ENCODE data around the gene ZC3H12D.

Gene ZC3H12D

GRCh38 chr6:149421132-149421531 lies 63.7 kb downstream of the ZC3H12D start:
- in situ Hi-C loops (cut with MboI; ENCODE audit: low sequenced_read_pairs), result loop anchor here (10.0 kb wide), 1 partner anchor 226 kb away; no protein-coding TSS in a partner anchor

- in situ Hi-C loops (cut with MboI; ENCODE audit: low sequenced_read_pairs), result loop anchor here (10.0 kb wide), 1 partner anchor 225 kb away; no protein-coding TSS in a partner anchor
Observed at GRCh38 chr6:149419696-149420404, 65.0 kb downstream of the ZC3H12D start.

GRCh38 chr6:149414821-149415220 lies 70.0 kb downstream of the ZC3H12D start:
- in situ Hi-C loops (cut with MboI; ENCODE audit: low sequenced_read_pairs), result no loop called here

- in situ Hi-C loops (cut with MboI; ENCODE audit: low sequenced_read_pairs), result no loop called here
Observed at GRCh38 chr6:149414009-149414408, 70.8 kb downstream of the ZC3H12D start.

- in situ Hi-C loops (cut with MboI; ENCODE audit: low sequenced_read_pairs), result no loop called here
Observed at GRCh38 chr6:149410557-149410956, 74.3 kb downstream of the ZC3H12D start.

GRCh38 chr6:149409617-149410016 lies 75.2 kb downstream of the ZC3H12D start:
- in situ Hi-C loops (cut with MboI; ENCODE audit: low sequenced_read_pairs), result no loop called here

GRCh38 chr6:149405823-149406765 lies 78.7 kb downstream of the ZC3H12D start:
- in situ Hi-C loops (cut with MboI; ENCODE audit: low sequenced_read_pairs), result no loop called here

GRCh38 chr6:149403534-149403933 lies 81.3 kb downstream of the ZC3H12D start:
- in situ Hi-C loops (cut with MboI; ENCODE audit: low sequenced_read_pairs), result no loop called here

GRCh38 chr6:149400050-149400449 lies 84.8 kb downstream of the ZC3H12D start, which contains the start of gene SUMO4:
Gene SUMO4, plus strand, starts transcription at chr6:149400262. Its CDS starts 130 bp downstream, at chr6:149400392.
- in situ Hi-C loops (cut with MboI; ENCODE audit: low sequenced_read_pairs), result no loop called here

GRCh38 chr6:149397384-149397783 lies 87.4 kb downstream of the ZC3H12D start:
- in situ Hi-C loops (cut with MboI; ENCODE audit: low sequenced_read_pairs), result no loop called here
